K562 (cell line): Measurements from ENCODE around the gene DNAJC18.
"Not testable (repeated sequence)": the region's sequence is repeated elsewhere in the genome, so short reads cannot be mapped to it uniquely, and the experiment has no call there.

ENCODE experiments used
- CBX3 ChIP-seq, 2 experiments: IDR thresholded peaks; 1 replicate in 1 of 2; 2 replicates in 1 of 2; pipeline ENCODE4 v1.6.1; 2012; ENCODE audit warnings: inconsistent platforms in 2 of 2, low read length in 2 of 2, borderline replicate concordance in 1 of 2, control low read depth in 1 of 2
- CREB1 ChIP-seq, 2 experiments: sonication (generic) in 1 of 2; formaldehyde crosslinking in 1 of 2; IDR thresholded peaks; 2 replicates each; pipeline versions ENCODE4 v1.6.1 to v1.8.0; 2012 to 2022; ENCODE audit warnings: inconsistent platforms in 1 of 2, mild to moderate bottlenecking in 1 of 2, missing genetic modification reagents in 1 of 2, moderate library complexity in 1 of 2
- CTCF ChIP-seq, 3 experiments: IDR thresholded peaks in 2 of 3; conservative IDR thresholded peaks in 1 of 3; 2 replicates each; pipeline ENCODE4 v1.5.1; 2011 to 2012; ENCODE audit warnings: low read length in 3 of 3, mild to moderate bottlenecking in 3 of 3, control low read depth in 2 of 3, improper control_type of control experiment in 1 of 3, inconsistent platforms in 1 of 3, low read depth in 1 of 3, mixed read lengths in 1 of 3, moderate library complexity in 1 of 3; ENCODE audit not compliant: insufficient read depth in 2 of 3
- FOXA1 ChIP-seq: fragments of 450-650 bp; IDR thresholded peaks from 2 replicates; pipeline ENCODE4 v1.6.1; 2016; ENCODE audit warnings: mild to moderate bottlenecking, borderline replicate concordance
- JUNB ChIP-seq: fragments of 450-650 bp; formaldehyde crosslinking; conservative IDR thresholded peaks from 2 replicates; pipeline ENCODE4 v1.4.0; 2020; ENCODE audit warnings: mild to moderate bottlenecking
- KAT7 ChIP-seq: sonication (generic); formaldehyde crosslinking; IDR thresholded peaks from 2 replicates; pipeline ENCODE4 v1.8.0; 2022; ENCODE audit warnings: missing genetic modification reagents, mild to moderate bottlenecking, borderline replicate concordance
- REST ChIP-seq, 2 experiments: fragments of 450-650 bp; formaldehyde crosslinking in 1 of 2; IDR thresholded peaks; 2 replicates each; pipeline versions ENCODE4 v1.4.0 to v1.6.1; 2014 to 2020; ENCODE audit warnings: mild to moderate bottlenecking in 2 of 2, borderline replicate concordance in 1 of 2, low read depth in 1 of 2
- RNF219 ChIP-seq: fragments of 250-450 bp; sonication (Bioruptor Pico); IDR thresholded peaks from 2 replicates; pipeline ENCODE4 v1.5.0; 2022; ENCODE audit warnings: mild to moderate bottlenecking
- TAF7 ChIP-seq: fragments of 450-650 bp; IDR thresholded peaks from 2 replicates; pipeline ENCODE4 v1.6.1; 2016; ENCODE audit warnings: missing genetic modification characterization, missing compliant biosample characterization
- XRCC5 ChIP-seq: fragments of 200-400 bp; formaldehyde crosslinking; IDR thresholded peaks from 2 replicates; pipeline ENCODE4 v1.6.1; 2017; ENCODE audit warnings: low read depth, mild to moderate bottlenecking, low read length
- ZSCAN29 ChIP-seq: fragments of 450-650 bp; IDR thresholded peaks from 2 replicates; pipeline ENCODE4 v1.6.1; 2017
- TF ChIP-seq, protein P1 (sequence below): sonication (generic); formaldehyde crosslinking; IDR thresholded peaks from 2 replicates; pipeline ENCODE4 v1.5.0; 2020; ENCODE audit warnings: missing genetic modification reagents

DNA sequence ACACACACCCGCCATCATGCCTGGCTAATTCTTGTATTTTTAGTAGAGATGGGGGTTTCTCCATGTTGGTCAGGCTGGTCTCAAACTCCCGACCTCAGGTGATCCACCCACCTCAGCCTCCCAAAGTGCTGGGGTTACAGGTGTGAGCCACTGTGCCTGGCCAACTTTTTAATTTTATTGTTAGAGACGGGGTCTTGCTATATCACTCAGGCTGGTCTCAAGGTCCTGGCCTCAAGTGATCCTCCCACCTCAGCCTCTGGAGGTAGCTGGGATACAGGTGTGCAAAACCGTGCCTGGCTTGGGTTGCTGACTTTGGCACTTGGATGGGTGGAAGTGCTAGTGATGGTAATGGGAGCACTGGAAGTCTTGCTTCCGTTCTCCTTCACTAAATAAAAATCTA, 30.2 kb downstream of the DNAJC18 start:
- TF ChIP-seq, protein P1, sequence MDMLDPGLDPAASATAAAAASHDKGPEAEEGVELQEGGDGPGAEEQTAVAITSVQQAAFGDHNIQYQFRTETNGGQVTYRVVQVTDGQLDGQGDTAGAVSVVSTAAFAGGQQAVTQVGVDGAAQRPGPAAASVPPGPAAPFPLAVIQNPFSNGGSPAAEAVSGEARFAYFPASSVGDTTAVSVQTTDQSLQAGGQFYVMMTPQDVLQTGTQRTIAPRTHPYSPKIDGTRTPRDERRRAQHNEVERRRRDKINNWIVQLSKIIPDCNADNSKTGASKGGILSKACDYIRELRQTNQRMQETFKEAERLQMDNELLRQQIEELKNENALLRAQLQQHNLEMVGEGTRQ = not testable (repeated sequence)
- TF ChIP-seq TAF7 (tag); KAT7; REST (IDR thresholded peaks at IDR 0.05; ENCODE audit: borderline replicate concordance); REST (CRISPR knock-in tag; IDR thresholded peaks at IDR 0.05; ENCODE audit: low read depth); CBX3 (IDR thresholded peaks at IDR 0.05; ENCODE audit: borderline replicate concordance in 1 of 2, low read length in 2 of 2); CREB1 (IDR thresholded peaks at IDR 0.05); CREB1 (CRISPR knock-in tag; IDR thresholded peaks at IDR 0.05); XRCC5; ZSCAN29; JUNB; CTCF (IDR thresholded peaks at IDR 0.05 in 2 of 3, conservative IDR thresholded peaks at IDR 0.05 in 1 of 3; ENCODE audit: insufficient read depth in 2 of 3, low read depth in 1 of 3, low read length in 3 of 3); FOXA1; RNF219 (CRISPR knock-in tag): not testable (repeated sequence)
